ENCODE data around the gene MPP2. TPM values are rescaled to one million over a fixed set of nuclear protein-coding genes. Genes with fewer than 3 reads are reported as not detected.

Gene MPP2
- total RNA-seq, 2 donors from 2014 or later, result 1.6 to 2.6 TPM

DNA sequence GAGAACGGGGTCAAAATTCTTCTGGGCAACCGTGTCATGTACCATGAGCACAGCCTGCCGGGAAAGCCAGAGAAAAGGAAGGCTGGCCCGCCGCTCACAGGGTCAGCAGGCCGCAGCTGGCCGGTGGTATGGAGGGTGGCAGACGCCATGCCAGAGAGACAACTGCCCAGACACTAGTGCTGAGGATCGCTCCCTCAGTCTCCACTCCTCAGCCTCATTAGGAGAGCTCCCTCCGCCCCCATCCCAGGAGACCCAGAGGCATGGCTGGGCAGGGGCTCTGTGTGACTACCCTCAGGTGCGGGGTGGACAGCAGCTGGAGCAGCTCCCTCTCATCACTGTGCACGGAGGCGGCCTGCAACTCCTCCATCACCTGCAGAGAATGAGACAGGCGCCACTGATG lies 77.6 kb downstream of the MPP2 start:
- DNase-seq (no peak), ATAC-seq (no peak)
- no peak overlapping the region for H3K27ac ChIP-seq
- intact Hi-C loops (cut with DNase I), result no loop called here
- no peak for TF ChIP-seq CTCF (IDR thresholded peaks at IDR 0.05)
- no peak for TF ChIP-seq POLR2A (IDR thresholded peaks at IDR 0.05)
- WGBS, 2 donors, result 96% methylated on average over 14 of the region's 14 CpGs; no CpG with 5 or more reads in 1 of the 2 donors
- H3K27me3 ChIP-seq, result no peaks in the 10 kb centered on the region
- no peaks in the 10 kb centered on the region for H3K36me3 ChIP-seq (replicated peaks in 1 of 2; ENCODE audit: insufficient read depth in 1 of 2, low read depth in 2 of 2)
- H3K9me3 ChIP-seq, result no peaks in the 10 kb centered on the region
- H3K4me3 ChIP-seq, result no peak overlapping the region
- H3K4me1 ChIP-seq, result peaks cover 26% of the 10 kb centered on the region

DNA sequence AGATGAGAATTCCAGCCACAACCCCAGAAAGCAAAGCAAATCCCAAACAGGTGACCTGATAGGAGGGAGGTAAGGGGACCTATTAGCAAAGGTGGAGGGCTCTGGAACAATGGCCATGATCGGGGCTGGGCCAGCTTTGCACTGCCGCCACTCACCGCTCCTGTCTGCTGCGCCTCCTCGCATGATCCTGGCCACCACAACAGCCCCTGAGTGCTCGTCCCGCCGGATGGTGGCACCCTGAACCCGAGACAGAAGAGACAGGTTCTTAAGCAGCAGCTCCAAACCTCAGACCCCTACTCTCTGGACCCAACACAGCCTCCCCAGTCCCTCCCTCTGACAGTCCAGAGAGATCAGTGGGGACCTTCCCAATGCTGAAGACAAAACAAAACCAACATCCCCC lies 79.7 kb downstream of the MPP2 start:
- no peaks in the 10 kb centered on the region for H3K27me3 ChIP-seq
- no peaks in the 10 kb centered on the region for H3K36me3 ChIP-seq (replicated peaks in 1 of 2; ENCODE audit: insufficient read depth in 1 of 2, low read depth in 2 of 2)
- H3K4me1 ChIP-seq, result peaks cover 15% of the 10 kb centered on the region
- H3K27ac ChIP-seq, result no peak overlapping the region
- intact Hi-C loops (cut with DNase I), result no loop called here
- WGBS, 2 donors, result 96 to 97% methylated on average over 7 to 9 of the region's 9 CpGs
- H3K9me3 ChIP-seq, result no peaks in the 10 kb centered on the region
- DNase-seq (no peak), ATAC-seq (no peak)
- TF ChIP-seq CTCF (IDR thresholded peaks at IDR 0.05) (no peak), POLR2A (IDR thresholded peaks at IDR 0.05) (no peak)
- H3K4me3 ChIP-seq, result no peak overlapping the region

- WGBS, 2 donors, result 88 to 91% methylated on average over 6 to 7 of the region's 7 CpGs
- no peaks in the 10 kb centered on the region for H3K27me3 ChIP-seq
- peaks cover 4% of the 10 kb centered on the region for H3K4me1 ChIP-seq
- H3K36me3 ChIP-seq (replicated peaks in 1 of 2; ENCODE audit: insufficient read depth in 1 of 2, low read depth in 2 of 2), result no peaks in the 10 kb centered on the region
- H3K9me3 ChIP-seq, result no peaks in the 10 kb centered on the region
- ATAC-seq (no peak), DNase-seq (no peak)
- no peak overlapping the region for H3K27ac ChIP-seq
- intact Hi-C loops (cut with DNase I), result no loop called here
- no peak overlapping the region for H3K4me3 ChIP-seq
- TF ChIP-seq POLR2A (IDR thresholded peaks at IDR 0.05) (no peak), CTCF (IDR thresholded peaks at IDR 0.05) (no peak)
These were observed 81.1 kb downstream of the MPP2 start for GRCh38 chr17:43826206-43826605.

GRCh38 chr17:43825567-43825966 lies 81.8 kb downstream of the MPP2 start:
- DNase-seq (no peak), ATAC-seq (no peak)
- TF ChIP-seq CTCF (IDR thresholded peaks at IDR 0.05) (no peak), POLR2A (IDR thresholded peaks at IDR 0.05) (no peak)
- intact Hi-C loops (cut with DNase I), result no loop called here
- Histone ChIP-seq H3K27ac (no peak overlapping the region), H3K27me3 (no peaks in the 10 kb centered on the region), H3K4me3 (no peak overlapping the region), H3K9me3 (no peaks in the 10 kb centered on the region), H3K36me3 (replicated peaks in 1 of 2; ENCODE audit: insufficient read depth in 1 of 2, low read depth in 2 of 2) (no peaks in the 10 kb centered on the region), H3K4me1 (no peaks in the 10 kb centered on the region)
- 91 to 100% methylated on average over 1 to 12 of the region's 12 CpGs for WGBS, 2 donors

Other genes starting within 250 kb of the MPP2 start
- gene MEOX1, start 245.6 kb downstream of the MPP2 start, total RNA-seq, result 1 to 10 TPM in 1 of 2 donors, under 1 TPM in 1; 0.52 to 2.3 TPM
- gene SOST, start 148.7 kb downstream of the MPP2 start, total RNA-seq, result not detected
- gene DUSP3, start 128.6 kb downstream of the MPP2 start, total RNA-seq, result 10 to 100 TPM; 32.2 to 54.1 TPM
- gene CFAP97D1, start 127.1 kb downstream of the MPP2 start, total RNA-seq, result not detected
- gene MPP3, start 74.4 kb downstream of the MPP2 start, total RNA-seq, result 10 to 100 TPM; 20.2 to 22.4 TPM
- 10 to 100 TPM in 1 of 2 donors, 1 to 10 TPM in 1; 1.8 to 15.5 TPM for gene CD300LG, start 60.4 kb downstream of the MPP2 start, total RNA-seq
- 10 to 100 TPM; 15.5 to 51.6 TPM for gene PPY, start 34.9 kb upstream of the MPP2 start, total RNA-seq
- not detected for gene PYY, start 46.4 kb upstream of the MPP2 start, total RNA-seq
- gene NAGS, start 97.1 kb upstream of the MPP2 start, total RNA-seq, result 1 to 10 TPM in 1 of 2 donors, not detected in 1; 2.1 TPM
- gene TMEM101, start 107.4 kb upstream of the MPP2 start, total RNA-seq, result 10 to 100 TPM; 22.6 to 26.7 TPM
- 10 to 100 TPM; 14.8 to 19.4 TPM for gene LSM12, start 159.1 kb upstream of the MPP2 start, total RNA-seq
- gene G6PC3, start 163.2 kb upstream of the MPP2 start, total RNA-seq, result 10 to 100 TPM; 11.9 to 12.9 TPM
- 10 to 100 TPM; 25.4 to 45.7 TPM for gene HDAC5, start 216.1 kb upstream of the MPP2 start, total RNA-seq
- gene HROB, start 234.4 kb upstream of the MPP2 start, total RNA-seq, result under 1 TPM; 0.26 to 0.99 TPM

All from body of pancreas (tissue), 4 donors.